B cell (primary cell): Measurements from ENCODE around the gene AFDN. TPM values are rescaled to one million over a fixed set of nuclear protein-coding genes. Genes with fewer than 3 reads are reported as not detected.

Source experiments
- ATAC-seq: fragments of 200-7000 bp; cut with Tn5 transposase; one replicate; pipeline ENCODE4 v1.10.0; 2021; ENCODE audit warnings: low read depth, mild to moderate bottlenecking, moderate number of reproducible peaks, moderate library complexity
- CTCF ChIA-PET: fragments of 350-600 bp; sonication (Branson Sonifier 250); formaldehyde crosslinking; loops from one replicate; lab custom pipeline; 2021; ENCODE audit warnings: antibody characterized with exemption, inconsistent platforms; lab: Charles Lee
- POLR2A ChIA-PET: fragments of 350-600 bp; sonication (Branson Sonifier 250); formaldehyde crosslinking; loops from one replicate; lab custom pipeline; 2021; ENCODE audit warnings: antibody characterized with exemption; lab: Charles Lee
- DNase-seq: peaks from one replicate; pipeline ENCODE4 v3.0.0; 2013
- H2AFZ ChIP-seq: 2 replicates; pipeline ENCODE4 v1.6.1; 2012; ENCODE audit warnings: mild to moderate bottlenecking, low read depth, low read length; ENCODE audit not compliant: insufficient read depth, poor library complexity, severe bottlenecking
- H3K27ac ChIP-seq, 2 donors: 1 replicate in 1 of 2; 2 replicates in 1 of 2; pipeline ENCODE4 v1.5.1; 2012 to 2013; ENCODE audit warnings: low read length in 2 of 2, mild to moderate bottlenecking in 2 of 2, moderate library complexity in 1 of 2
- H3K27me3 ChIP-seq, 4 experiments: fragments of 200-600 bp in 1 of 4; sonication (generic) in 1 of 4; replicated peaks in 1 of 4; 1 replicate in 2 of 4; 2 replicates in 2 of 4; pipeline versions ENCODE4 v1.6.1 to v1.7.0; 2013 to 2016; ENCODE audit warnings: low read length in 3 of 4, mild to moderate bottlenecking in 2 of 4, mixed read lengths in 1 of 4, moderate library complexity in 1 of 4; ENCODE audit not compliant: insufficient read depth in 4 of 4, control insufficient read depth in 3 of 4; ENCODE audit errors: control extremely low read depth in 1 of 4
- H3K36me3 ChIP-seq, 2 experiments: replicated peaks in 1 of 2; 1 replicate in 1 of 2; 2 replicates in 1 of 2; pipeline versions ENCODE4 v1.6.1 to v1.7.1; 2013; ENCODE audit warnings: low read length in 1 of 2; ENCODE audit not compliant: insufficient read depth in 2 of 2, control insufficient read depth in 1 of 2; ENCODE audit errors: control extremely low read depth in 1 of 2, extremely low read depth in 1 of 2
- H3K4me1 ChIP-seq, 2 donors: fragments of 200-600 bp in 1 of 2; sonication (generic) in 1 of 2; 1 replicate in 1 of 2; 2 replicates in 1 of 2; pipeline versions ENCODE4 v1.5.1 to v1.6.1; 2013 to 2017; ENCODE audit warnings: low read length in 2 of 2; ENCODE audit not compliant: control insufficient read depth in 2 of 2, insufficient read depth in 2 of 2
- H3K4me2 ChIP-seq: replicated peaks from 2 replicates; pipeline ENCODE3; 2012; ENCODE audit warnings: mild to moderate bottlenecking, low read depth, low read length; ENCODE audit not compliant: poor library complexity, severe bottlenecking
- H3K4me3 ChIP-seq, 5 experiments: fragments of 200-600 bp in 1 of 5; sonication (generic) in 1 of 5; 1 replicate in 3 of 5; 2 replicates in 2 of 5; pipeline versions ENCODE4 v1.5.1 to v1.7.0; 2011 to 2016; ENCODE audit warnings: low read length in 4 of 5, mild to moderate bottlenecking in 4 of 5, low read depth in 2 of 5, control low read depth in 1 of 5, moderate library complexity in 1 of 5; ENCODE audit not compliant: insufficient read depth in 1 of 5; ENCODE audit errors: control extremely low read depth in 1 of 5, extremely low read depth in 1 of 5
- H3K79me2 ChIP-seq: fragments of 200-600 bp; sonication (generic); one replicate; pipeline ENCODE4 v1.6.0; 2016; ENCODE audit warnings: low read length; ENCODE audit not compliant: control insufficient read depth, insufficient read depth
- H3K9ac ChIP-seq: fragments of 200-600 bp; sonication (generic); 2 replicates; pipeline ENCODE4 v1.6.1; 2017; ENCODE audit warnings: mild to moderate bottlenecking, low read length, moderate library complexity
- H3K9me3 ChIP-seq, 3 donors: one replicate each; pipeline versions ENCODE4 v1.6.1 to v1.7.1; 2013; ENCODE audit warnings: low read length in 2 of 3; ENCODE audit not compliant: control insufficient read depth in 2 of 3, insufficient read depth in 1 of 3; ENCODE audit errors: control extremely low read depth in 1 of 3
- H4K20me1 ChIP-seq: 2 replicates; pipeline ENCODE4 v1.6.0; 2012; ENCODE audit warnings: mild to moderate bottlenecking, low read length; ENCODE audit not compliant: insufficient read depth, control insufficient read depth, poor library complexity, severe bottlenecking
- H3K27ac Mint-ChIP-seq: one replicate; pipeline ENCODE4 v1.8.0; 2021; ENCODE audit warnings: mixed read lengths
- H3K27me3 Mint-ChIP-seq: one replicate; pipeline ENCODE4 v1.8.0; 2021; ENCODE audit warnings: mixed read lengths
- H3K4me1 Mint-ChIP-seq: one replicate; pipeline ENCODE4 v1.8.0; 2021; ENCODE audit warnings: mixed read lengths
- H3K4me3 Mint-ChIP-seq: one replicate; pipeline ENCODE4 v1.8.0; 2021; ENCODE audit warnings: mixed read lengths
- H3K9me3 Mint-ChIP-seq: one replicate; pipeline ENCODE4 v1.8.0; 2022; ENCODE audit warnings: mixed read lengths; ENCODE audit not compliant: insufficient read depth
- CTCF ChIP-seq: fragments of 200-600 bp; IDR thresholded peaks from one replicate; pipeline ENCODE4 v1.8.0; 2022; ENCODE audit warnings: antibody characterized with exemption, mild to moderate bottlenecking
- EZH2 ChIP-seq: IDR thresholded peaks from 2 replicates; pipeline ENCODE4 v1.6.1; 2012; ENCODE audit warnings: borderline replicate concordance, low read depth, mild to moderate bottlenecking, moderate library complexity, low read length; ENCODE audit not compliant: insufficient read depth, poor library complexity, severe bottlenecking
- WGBS: methylation state at CpG from one replicate; pipeline ENCODE4 v1.1.5; 2013; ENCODE audit warnings: missing lambda C conversion rate; ENCODE audit not compliant: insufficient coverage; 5-methylcytosine and 5-hydroxymethylcytosine counted together
- intact Hi-C: fragments of 100-400 bp; cut with micrococcal nuclease; formaldehyde crosslinking; loops from one replicate; pipeline ENCODE4 v1.10.0; 2022
- polyA plus RNA-seq: library from polyadenylated mRNA; depleted of rRNA; stranded (reverse); fragments of >200 nt; gene quantifications from 2 replicates; pipeline ENCODE4 v1.2.3, GENCODE V29; 2012
- total RNA-seq, 2 donors: library from RNA; stranded (reverse); fragments of 120-200 nt in 1 of 2; gene quantifications; 1 replicate in 1 of 2; 2 replicates in 1 of 2; pipeline versions ENCODE4 v1.2.3 to v1.2.4, GENCODE V29; 2013 to 2022

The AFDN gene
- total and polyA plus RNA-seq, 2 donors (not counting 1 experiment from before 2014, with no cell fraction given): 15.4 to 70.5 TPM

- Mint-ChIP-seq H3K27me3 (peaks cover 8% of the 10 kb centered on the region), H3K9me3 (no peaks in the 10 kb centered on the region), H3K4me1 (no peaks in the 10 kb centered on the region), H3K4me3 (no peak overlapping the region), H3K27ac (no peak overlapping the region)
- Histone ChIP-seq H3K4me1 (no peaks in the 10 kb centered on the region), H3K9ac (no peak overlapping the region), H3K27ac (no peak overlapping the region), H4K20me1 (no peaks in the 10 kb centered on the region), H3K27me3 (no peaks in the 10 kb centered on the region), H3K9me3 (peaks cover 0 to 22% (median 0%) of the 10 kb centered on the region in 3 donors), H3K4me3 (no peak overlapping the region), H3K36me3 (no peaks in the 10 kb centered on the region), H3K4me2 (no peak overlapping the region), H2AFZ (no peak overlapping the region), H3K79me2 (no peaks in the 10 kb centered on the region)
- WGBS: 91% methylated on average over 8 of the region's 11 CpGs
- ATAC-seq: no peak
- TF ChIP-seq EZH2: no peak
- no peak for TF ChIP-seq CTCF
- CTCF ChIA-PET: no interaction called here
- intact Hi-C loops: no loop called here
- no peak for DNase-seq
- POLR2A ChIA-PET: no interaction called here
Observed at GRCh38 chr6:167993831-167994230, 167.1 kb downstream of the AFDN start.

- Mint-ChIP-seq H3K9me3 (no peaks in the 10 kb centered on the region), H3K27ac (no peak overlapping the region), H3K4me3 (no peak overlapping the region), H3K4me1 (no peaks in the 10 kb centered on the region), H3K27me3 (peaks cover 8% of the 10 kb centered on the region)
- no peaks in the 10 kb centered on the region for H3K36me3 ChIP-seq
- WGBS: 94% methylated on average over 10 of the region's 12 CpGs
- intact Hi-C loops: no loop called here
- H3K79me2 ChIP-seq: no peaks in the 10 kb centered on the region
- H3K4me3 ChIP-seq: no peak overlapping the region
- H4K20me1 ChIP-seq: no peaks in the 10 kb centered on the region
- H3K9me3 ChIP-seq: peaks cover 0 to 16% (median 0%) of the 10 kb centered on the region in 3 donors
- POLR2A ChIA-PET: no interaction called here
- no peak overlapping the region for H3K4me2 ChIP-seq
- DNase-seq (no peak), ATAC-seq (no peak)
- H3K27me3 ChIP-seq: no peaks in the 10 kb centered on the region
- H2AFZ ChIP-seq: no peak overlapping the region
- no peak overlapping the region for H3K9ac ChIP-seq
- CTCF ChIA-PET: no interaction called here
- H3K4me1 ChIP-seq: no peaks in the 10 kb centered on the region
- H3K27ac ChIP-seq: no peak overlapping the region
- TF ChIP-seq CTCF (no peak), EZH2 (no peak)
Observed at GRCh38 chr6:167995302-167995701, 168.6 kb downstream of the AFDN start.
